K562 (cell line): Measurements from ENCODE around the gene PTH1R. TPM values are rescaled to one million over a fixed set of nuclear protein-coding genes. Genes with fewer than 3 reads are reported as not detected.

Source experiments
- ARID1B ChIP-seq: fragments of 450-650 bp; IDR thresholded peaks from 2 replicates; pipeline ENCODE4 v1.6.1; 2016; ENCODE audit warnings: antibody characterized with exemption, mild to moderate bottlenecking, inconsistent platforms
- CSDE1 ChIP-seq, 2 experiments: fragments of 450-650 bp; IDR thresholded peaks; 2 replicates each; pipeline ENCODE4 v1.6.1; 2016; ENCODE audit warnings: mild to moderate bottlenecking in 1 of 2
- EHMT2 ChIP-seq: fragments of 450-650 bp; IDR thresholded peaks from 2 replicates; pipeline ENCODE4 v1.6.1; 2018; ENCODE audit warnings: antibody characterized with exemption
- ESRRA ChIP-seq: fragments of 450-650 bp; IDR thresholded peaks from 2 replicates; pipeline ENCODE4 v1.6.1; 2014; ENCODE audit warnings: low read depth, mild to moderate bottlenecking, moderate library complexity, borderline replicate concordance
- HNRNPLL ChIP-seq: fragments of 200-400 bp; formaldehyde crosslinking; IDR thresholded peaks from 2 replicates; pipeline ENCODE4 v1.6.1; 2017; ENCODE audit warnings: low read length, low read depth, mild to moderate bottlenecking; ENCODE audit not compliant: poor library complexity, severe bottlenecking
- MAFG ChIP-seq: fragments of 450-650 bp; conservative IDR thresholded peaks from 2 replicates; pipeline ENCODE4 v1.6.1; 2016; ENCODE audit warnings: missing genetic modification characterization, missing compliant biosample characterization
- NEUROD1 ChIP-seq: fragments of 150-350 bp; IDR thresholded peaks from 2 replicates; pipeline ENCODE4 v1.6.1; 2014; ENCODE audit warnings: borderline replicate concordance, low read length, low read depth; ENCODE audit not compliant: partially characterized antibody
- NR2C2 ChIP-seq, 2 experiments: fragments of 200-800 bp in 1 of 2; sonication (Bioruptor generic) in 1 of 2; sonication (generic) in 1 of 2; formaldehyde crosslinking in 1 of 2; IDR thresholded peaks; 2 replicates each; pipeline versions ENCODE4 v1.6.1 to v1.8.0; 2016 to 2022; ENCODE audit warnings: mild to moderate bottlenecking in 1 of 2, missing compliant biosample characterization in 1 of 2, missing genetic modification characterization in 1 of 2, missing genetic modification reagents in 1 of 2
- PHF21A ChIP-seq: fragments of 450-650 bp; IDR thresholded peaks from 2 replicates; pipeline ENCODE4 v1.6.1; 2017; ENCODE audit warnings: low read depth, borderline replicate concordance
- POLR2A ChIP-seq: fragments of 450-650 bp; conservative IDR thresholded peaks from 2 replicates; pipeline ENCODE4 v1.6.1; 2016
- PTBP1 ChIP-seq: fragments of 200-400 bp; formaldehyde crosslinking; IDR thresholded peaks from 2 replicates; pipeline ENCODE4 v1.6.1; 2017; ENCODE audit warnings: low read depth, low read length
- RCOR1 ChIP-seq, 2 experiments: IDR thresholded peaks; 2 replicates each; pipeline ENCODE4 v1.6.1; 2012; ENCODE audit warnings: low read depth in 2 of 2, low read length in 2 of 2, borderline replicate concordance in 1 of 2, improper control_type of control experiment in 1 of 2
- SMAD4 ChIP-seq: fragments of 250-450 bp; sonication (Bioruptor Pico); conservative IDR thresholded peaks from 2 replicates; pipeline ENCODE4 v1.8.0; 2021; ENCODE audit warnings: inconsistent platforms, mild to moderate bottlenecking, moderate library complexity
- SP1 ChIP-seq: sonication (generic); formaldehyde crosslinking; IDR thresholded peaks from 2 replicates; pipeline ENCODE4 v1.8.1; 2022; ENCODE audit warnings: mild to moderate bottlenecking, missing genetic modification reagents
- TAF15 ChIP-seq: fragments of 200-400 bp; formaldehyde crosslinking; IDR thresholded peaks from 2 replicates; pipeline ENCODE4 v1.6.1; 2017; ENCODE audit warnings: mild to moderate bottlenecking, low read depth, low read length, moderate library complexity
- TAL1 ChIP-seq: fragments of 450-650 bp; IDR thresholded peaks from 2 replicates; pipeline ENCODE4 v1.6.1; 2016; ENCODE audit warnings: mild to moderate bottlenecking
- TBL1XR1 ChIP-seq, 2 experiments: IDR thresholded peaks; 2 replicates each; pipeline ENCODE4 v1.6.1; 2012; ENCODE audit warnings: improper control_type of control experiment in 2 of 2, low read length in 2 of 2, mild to moderate bottlenecking in 1 of 2
- TCF7L2 ChIP-seq: fragments of 150-350 bp; IDR thresholded peaks from 2 replicates; pipeline ENCODE4 v1.6.1; 2016; ENCODE audit warnings: low read depth, mild to moderate bottlenecking, low read length, moderate library complexity
- TOE1 ChIP-seq, 2 experiments: fragments of 450-650 bp in 1 of 2; sonication (generic) in 1 of 2; formaldehyde crosslinking in 1 of 2; IDR thresholded peaks; 2 replicates each; pipeline versions ENCODE4 v1.7.1 to v1.8.0; 2016 to 2022; ENCODE audit warnings: borderline replicate concordance in 2 of 2, mild to moderate bottlenecking in 2 of 2, antibody characterized with exemption in 1 of 2, inconsistent platforms in 1 of 2, low read depth in 1 of 2, missing genetic modification reagents in 1 of 2, moderate library complexity in 1 of 2
- ZNF408 ChIP-seq: fragments of 250-450 bp; sonication (Bioruptor Pico); IDR thresholded peaks from 2 replicates; pipeline ENCODE4 v1.4.0; 2020; ENCODE audit warnings: low read depth, mild to moderate bottlenecking, moderate library complexity
- ZNF584 ChIP-seq: fragments of 200-800 bp; sonication (Bioruptor generic); IDR thresholded peaks from 2 replicates; pipeline ENCODE4 v1.6.1; 2016; ENCODE audit warnings: low read depth, mild to moderate bottlenecking, missing genetic modification characterization, missing compliant biosample characterization
- ZNF79 ChIP-seq: fragments of 250-450 bp; sonication (Bioruptor Pico); IDR thresholded peaks from 2 replicates; pipeline ENCODE4 v1.4.0; 2020; ENCODE audit warnings: low read depth, mild to moderate bottlenecking, moderate library complexity
- polyA plus RNA-seq, 8 experiments: library from polyadenylated mRNA; depleted of rRNA in 4 of 8; stranded (reverse) in 5 of 8; unstranded in 3 of 8; fragments of >200 nt; fragmentation: Nextera tagmentation in 2 of 8; fragmentation: Illumina TruSeq in 1 of 8; extraction: Ambion mirVana in 2 of 8; extraction: Trizol in 1 of 8; gene quantifications; 2 replicates each; pipeline versions ENCODE4 v1.2.1 to v1.2.3, GENCODE V29; 2011 to 2014; ENCODE audit warnings: inconsistent platforms in 1 of 8, missing spikeins in 1 of 8
- total RNA-seq, 7 experiments: library from RNA; depleted of rRNA in 6 of 7; stranded (reverse); fragments of >200 nt in 6 of 7; fragmentation: Illumina TruSeq in 2 of 7; extraction: Trizol in 2 of 7; gene quantifications; 2 replicates each; pipeline versions ENCODE4 v1.2.1 to v1.2.3, GENCODE V29; 2011 to 2021; ENCODE audit warnings: low replicate concordance in 1 of 7
- TF ChIP-seq, protein P1 (sequence below): fragments of 450-650 bp; formaldehyde crosslinking; IDR thresholded peaks from 2 replicates; pipeline ENCODE4 v1.4.0; 2020; ENCODE audit warnings: mild to moderate bottlenecking, moderate library complexity
- TF ChIP-seq, protein P2 (sequence below): IDR thresholded peaks from 2 replicates; pipeline ENCODE4 v1.6.1; 2011; ENCODE audit warnings: borderline replicate concordance, low read depth, mild to moderate bottlenecking, moderate library complexity, low read length; ENCODE audit not compliant: insufficient read depth, poor library complexity, severe bottlenecking
- TF ChIP-seq, protein P3 (sequence below): fragments of 250-450 bp; sonication (Bioruptor Pico); IDR thresholded peaks from 2 replicates; pipeline ENCODE4 v1.8.0; 2021; ENCODE audit warnings: borderline replicate concordance, mild to moderate bottlenecking, moderate library complexity; ENCODE audit not compliant: poor library complexity, severe bottlenecking

Gene PTH1R
- total and polyA plus RNA-seq, 9 of the 15 experiments (the other 6 are each of a cell fraction or from before 2014, with no cell fraction given) = not detected

DNA sequence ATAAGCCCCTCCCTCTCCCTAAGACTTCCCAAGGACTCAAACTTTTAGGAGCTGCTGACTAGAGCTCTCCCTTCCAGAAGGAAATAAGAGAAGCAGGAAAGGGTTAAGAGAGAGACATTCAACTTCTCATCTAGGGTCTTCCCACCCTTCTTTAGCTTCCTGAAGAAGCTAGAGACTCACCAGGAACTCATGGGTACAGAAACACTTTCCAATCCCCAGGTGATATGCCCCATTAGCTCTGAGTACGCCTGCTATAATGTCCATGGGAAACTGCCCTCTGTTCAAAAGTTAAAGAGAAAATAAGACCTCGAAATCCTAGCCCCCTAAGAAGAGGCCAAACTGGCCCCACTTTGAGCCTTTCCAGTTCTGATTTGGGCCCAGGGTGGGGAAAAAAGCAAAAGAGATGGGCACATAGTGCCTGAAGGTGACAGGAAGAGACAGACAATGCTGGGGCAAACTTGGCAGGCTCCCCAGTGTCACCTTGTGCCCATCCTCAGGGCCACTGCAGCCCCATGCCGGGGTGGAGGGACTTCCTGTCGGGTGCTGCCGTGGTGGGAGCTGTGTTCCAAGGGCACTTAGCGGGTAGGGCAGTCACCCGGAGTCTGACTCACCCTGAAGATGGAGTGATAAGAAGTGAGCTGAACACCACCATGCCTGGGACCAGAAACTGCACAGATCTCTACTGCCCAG is 69.5 kb downstream of the PTH1R start (continued):
- TF ChIP-seq ZNF584 (CRISPR knock-in tag) = peak; percentile 74; the same call in 1 of the 2 replicates
- TF ChIP-seq NR2C2 (CRISPR knock-in tag; IDR thresholded peaks at IDR 0.05) = no peak
- TF ChIP-seq NR2C2 (tag; IDR thresholded peaks at IDR 0.05) = no peak
- no peak for TF ChIP-seq NEUROD1
- TF ChIP-seq, protein P1, sequence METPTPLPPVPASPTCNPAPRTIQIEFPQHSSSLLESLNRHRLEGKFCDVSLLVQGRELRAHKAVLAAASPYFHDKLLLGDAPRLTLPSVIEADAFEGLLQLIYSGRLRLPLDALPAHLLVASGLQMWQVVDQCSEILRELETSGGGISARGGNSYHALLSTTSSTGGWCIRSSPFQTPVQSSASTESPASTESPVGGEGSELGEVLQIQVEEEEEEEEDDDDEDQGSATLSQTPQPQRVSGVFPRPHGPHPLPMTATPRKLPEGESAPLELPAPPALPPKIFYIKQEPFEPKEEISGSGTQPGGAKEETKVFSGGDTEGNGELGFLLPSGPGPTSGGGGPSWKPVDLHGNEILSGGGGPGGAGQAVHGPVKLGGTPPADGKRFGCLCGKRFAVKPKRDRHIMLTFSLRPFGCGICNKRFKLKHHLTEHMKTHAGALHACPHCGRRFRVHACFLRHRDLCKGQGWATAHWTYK (CRISPR knock-in tag) = peak; percentile 79
- TF ChIP-seq, protein P2, sequence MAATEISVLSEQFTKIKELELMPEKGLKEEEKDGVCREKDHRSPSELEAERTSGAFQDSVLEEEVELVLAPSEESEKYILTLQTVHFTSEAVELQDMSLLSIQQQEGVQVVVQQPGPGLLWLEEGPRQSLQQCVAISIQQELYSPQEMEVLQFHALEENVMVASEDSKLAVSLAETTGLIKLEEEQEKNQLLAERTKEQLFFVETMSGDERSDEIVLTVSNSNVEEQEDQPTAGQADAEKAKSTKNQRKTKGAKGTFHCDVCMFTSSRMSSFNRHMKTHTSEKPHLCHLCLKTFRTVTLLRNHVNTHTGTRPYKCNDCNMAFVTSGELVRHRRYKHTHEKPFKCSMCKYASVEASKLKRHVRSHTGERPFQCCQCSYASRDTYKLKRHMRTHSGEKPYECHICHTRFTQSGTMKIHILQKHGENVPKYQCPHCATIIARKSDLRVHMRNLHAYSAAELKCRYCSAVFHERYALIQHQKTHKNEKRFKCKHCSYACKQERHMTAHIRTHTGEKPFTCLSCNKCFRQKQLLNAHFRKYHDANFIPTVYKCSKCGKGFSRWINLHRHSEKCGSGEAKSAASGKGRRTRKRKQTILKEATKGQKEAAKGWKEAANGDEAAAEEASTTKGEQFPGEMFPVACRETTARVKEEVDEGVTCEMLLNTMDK = no peak
- TF ChIP-seq CSDE1 (IDR thresholded peaks at IDR 0.05) = no peak
- TF ChIP-seq TBL1XR1 (IDR thresholded peaks at IDR 0.05; ENCODE audit: low read length in 2 of 2) = no peak
- TF ChIP-seq TOE1 (IDR thresholded peaks at IDR 0.05; ENCODE audit: borderline replicate concordance) = no peak
- no peak for TF ChIP-seq TOE1 (CRISPR knock-in tag; IDR thresholded peaks at IDR 0.05; ENCODE audit: borderline replicate concordance, low read depth)
- no peak for TF ChIP-seq HNRNPLL
- no peak for TF ChIP-seq POLR2A
- TF ChIP-seq, protein P3, sequence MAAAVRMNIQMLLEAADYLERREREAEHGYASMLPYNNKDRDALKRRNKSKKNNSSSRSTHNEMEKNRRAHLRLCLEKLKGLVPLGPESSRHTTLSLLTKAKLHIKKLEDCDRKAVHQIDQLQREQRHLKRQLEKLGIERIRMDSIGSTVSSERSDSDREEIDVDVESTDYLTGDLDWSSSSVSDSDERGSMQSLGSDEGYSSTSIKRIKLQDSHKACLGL (CRISPR knock-in tag) = no peak
- no peak for TF ChIP-seq TAF15
- TF ChIP-seq ESRRA = peak; percentile 86
- TF ChIP-seq RCOR1 (IDR thresholded peaks at IDR 0.05; ENCODE audit: borderline replicate concordance in 1 of 2, low read depth in 2 of 2, low read length in 2 of 2) = 0 out of 4 replicates have a peak, but pooled peaks of 1 of the 2 experiments have one; percentile 20
- TF ChIP-seq PHF21A = no peak
- TF ChIP-seq PTBP1 = no peak
- TF ChIP-seq SMAD4 (CRISPR knock-in tag) = peak; percentile 79
- TF ChIP-seq ZNF408 (CRISPR knock-in tag) = no peak
- TF ChIP-seq MAFG (tag) = no peak
- TF ChIP-seq EHMT2 = no peak
- no peak for TF ChIP-seq SP1 (CRISPR knock-in tag)
- TF ChIP-seq ZNF79 = no peak
- TF ChIP-seq ARID1B = peak; percentile 84
- TF ChIP-seq TAL1 = no peak
- TF ChIP-seq TCF7L2 = no peak
